Esophagus mucosa (tissue), 1 donor: Measurements from ENCODE around the gene ONECUT2. TPM values are rescaled to one million over a fixed set of nuclear protein-coding genes. Genes with fewer than 3 reads are reported as not detected.
"Not testable (repeated sequence)": the region's sequence is repeated elsewhere in the genome, so short reads cannot be mapped to it uniquely, and the experiment has no call there.

Experiments used
- ATAC-seq: fragments of 200-7000 bp; cut with Tn5 transposase; one replicate; pipeline ENCODE4 v1.9.1; 2020
- total RNA-seq: library from RNA; stranded (reverse); gene quantifications from one replicate; pipeline ENCODE4 v1.2.4, GENCODE V29; 2023
- donor health status: DM: yes; HTN: yes; CAD: no.

The ONECUT2 gene
- under 0.01 TPM for total RNA-seq

- ATAC-seq, result peak; percentile 97
Observed at GRCh38 chr18:57434536-57435494, at the start of gene ONECUT2. Gene ONECUT2 (plus strand): TSS chr18:57435374. CDS start chr18:57435717, 343 bp downstream.

DNA sequence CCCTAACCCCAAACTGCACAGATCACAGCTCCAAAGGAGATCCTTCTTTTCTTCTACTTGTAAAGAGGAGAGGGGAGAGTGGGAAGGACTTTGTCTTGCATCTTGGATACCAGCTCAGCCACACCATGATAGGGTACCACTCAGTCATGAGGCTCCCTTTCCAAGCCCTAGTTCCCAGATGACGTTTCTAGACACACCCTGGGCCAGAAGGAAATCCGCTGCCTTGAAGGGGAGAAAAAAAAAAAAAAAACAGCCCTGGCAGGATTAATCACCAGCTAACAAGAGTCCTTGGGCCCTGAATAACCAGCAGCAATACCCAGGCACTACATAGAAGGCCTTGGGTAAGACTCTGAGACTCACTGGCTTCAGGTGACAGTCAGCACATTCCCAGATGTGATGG is 45.9 kb upstream of the ONECUT2 start:
- no peak for ATAC-seq

- ATAC-seq, result no peak
Observed at GRCh38 chr18:57390044-57390443, 45.1 kb upstream of the ONECUT2 start.

- ATAC-seq, result not testable (repeated sequence)
Observed at GRCh38 chr18:57394749-57395148, 40.4 kb upstream of the ONECUT2 start.

- not testable (repeated sequence) for ATAC-seq
Observed at GRCh38 chr18:57396831-57397230, 38.3 kb upstream of the ONECUT2 start.

- no peak for ATAC-seq
Observed at GRCh38 chr18:57397440-57398132, 37.6 kb upstream of the ONECUT2 start.

GRCh38 chr18:57404345-57404744 is 30.8 kb upstream of the ONECUT2 start:
- no peak for ATAC-seq

GRCh38 chr18:57409650-57410049 is 25.5 kb upstream of the ONECUT2 start:
- no peak for ATAC-seq

DNA sequence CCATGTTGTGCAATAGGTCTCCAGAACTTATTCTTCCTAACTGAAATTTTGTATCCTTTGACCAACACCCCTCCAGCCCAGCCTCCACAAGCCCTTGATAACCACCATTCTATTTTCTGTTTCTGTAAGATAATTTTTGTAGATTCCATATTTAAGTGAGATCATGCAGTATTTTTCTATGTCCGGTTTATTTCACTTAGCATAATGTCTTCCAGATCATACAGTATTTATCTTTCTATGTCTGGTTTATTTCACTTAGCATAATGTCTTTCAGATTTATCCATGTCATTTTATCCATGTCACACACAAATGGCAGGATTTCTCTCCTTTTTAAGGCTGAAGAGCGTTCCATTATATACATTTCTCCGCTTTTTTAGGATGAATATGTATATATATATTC is 24.4 kb upstream of the ONECUT2 start:
- ATAC-seq, result no peak

- no peak for ATAC-seq
Observed at GRCh38 chr18:57416542-57416941, 18.6 kb upstream of the ONECUT2 start.

GRCh38 chr18:57422313-57422872 is 12.8 kb upstream of the ONECUT2 start:
- ATAC-seq, result no peak

DNA sequence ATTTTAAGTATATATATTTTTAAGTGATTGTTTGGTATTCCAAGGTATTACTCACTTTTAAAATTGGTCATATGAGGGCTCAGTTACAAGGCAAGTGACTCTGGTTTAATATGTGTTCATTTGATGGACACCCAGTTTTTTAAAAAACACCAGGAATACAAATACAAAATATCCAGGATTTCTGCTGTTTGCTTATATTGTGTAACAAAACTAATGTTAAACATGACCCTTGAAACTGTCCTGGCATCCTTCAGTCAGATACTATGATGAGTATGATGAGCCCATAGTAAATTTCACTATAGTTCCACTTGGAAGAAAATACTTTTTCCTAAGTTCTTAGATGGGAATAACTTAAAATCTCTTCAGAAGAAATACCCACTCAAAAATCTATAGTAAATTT is 11.4 kb upstream of the ONECUT2 start:
- no peak for ATAC-seq

- ATAC-seq, result no peak
Observed at GRCh38 chr18:57425096-57425495, 10.1 kb upstream of the ONECUT2 start.

GRCh38 chr18:57426187-57426586 is 9.0 kb upstream of the ONECUT2 start:
- ATAC-seq, result no peak

DNA sequence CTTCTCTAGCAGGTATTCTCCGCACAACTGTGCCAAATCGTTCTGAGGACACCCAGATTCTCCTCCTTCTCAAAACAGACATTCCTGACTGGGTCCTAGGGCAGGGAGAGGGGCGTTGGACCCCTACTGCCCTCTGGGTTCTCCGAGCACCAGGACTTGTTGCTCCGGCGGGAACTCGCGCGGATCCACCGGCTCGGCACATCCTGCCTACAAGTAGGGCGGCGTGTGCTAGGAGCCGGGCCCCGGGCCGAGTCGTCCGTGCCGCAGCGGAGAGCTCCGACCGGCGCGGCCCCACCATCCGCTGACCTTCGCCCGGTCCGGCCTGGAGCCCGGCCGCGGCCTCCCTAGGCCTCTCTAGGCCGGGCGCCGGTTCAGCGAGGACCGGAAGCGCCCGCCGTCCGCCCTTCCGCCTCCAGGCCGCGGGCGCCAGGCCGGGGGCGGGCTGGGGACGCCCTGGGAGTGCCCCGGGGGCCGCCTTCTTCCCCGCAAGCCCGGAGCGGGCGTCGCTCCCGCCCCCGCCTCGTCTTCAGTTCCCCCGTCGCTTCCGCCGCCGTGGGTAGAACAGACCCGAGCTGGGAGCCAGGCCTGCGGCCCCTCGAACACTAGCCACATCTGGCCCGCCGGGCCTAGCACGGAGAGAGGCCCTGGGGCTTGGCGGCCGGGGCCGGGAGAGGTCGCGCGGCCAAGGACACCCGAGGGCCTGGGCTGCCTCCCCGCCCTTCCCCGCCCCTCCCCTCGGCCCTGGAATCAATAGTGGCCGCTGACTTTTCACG is 7.6 kb upstream of the ONECUT2 start:
- ATAC-seq, result no peak

DNA sequence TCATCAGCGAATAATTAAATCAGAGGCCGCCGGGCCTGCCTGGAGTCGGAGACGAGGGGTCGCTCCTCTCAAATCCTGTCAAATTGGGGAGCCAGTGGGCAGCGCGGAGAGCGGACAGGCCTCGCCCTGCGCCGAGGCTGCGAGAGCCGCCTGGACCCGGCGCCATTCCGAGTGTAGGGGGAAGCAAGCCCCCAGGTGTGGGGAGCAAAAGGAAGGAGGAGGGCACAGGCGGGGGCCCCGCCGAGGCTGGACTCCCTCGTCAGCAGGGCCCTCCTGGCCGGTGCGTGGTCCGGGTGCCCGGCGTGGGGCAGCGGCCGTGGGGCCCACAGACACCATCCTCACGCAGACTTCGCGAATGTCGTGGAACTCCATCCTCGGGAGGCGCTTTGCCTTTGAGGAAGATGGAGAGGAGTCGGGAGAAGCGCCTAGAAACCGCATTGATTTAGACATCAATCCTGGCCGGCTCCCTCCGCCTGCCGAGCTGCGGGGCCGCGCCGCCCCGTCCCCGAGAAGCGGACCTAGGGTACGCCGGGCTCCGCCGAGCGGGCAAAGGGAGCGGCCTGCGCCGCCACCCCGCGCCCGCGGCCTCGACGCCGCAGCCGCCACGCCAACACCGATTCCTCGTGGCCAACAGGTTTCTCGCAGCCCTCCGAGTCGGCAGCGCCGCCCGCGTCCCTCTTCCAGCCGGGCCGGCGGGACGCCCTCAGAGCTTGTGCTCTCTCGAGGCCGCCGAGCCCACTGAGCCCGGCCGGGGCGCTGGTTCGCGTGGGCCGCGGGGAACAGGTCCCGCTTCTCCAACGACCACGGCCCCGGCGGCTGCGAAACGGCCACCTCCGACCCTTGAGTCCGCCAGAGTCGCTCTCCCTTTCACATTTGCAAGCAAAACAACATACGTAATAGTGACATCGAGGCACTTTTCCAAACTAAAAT is 6.7 kb upstream of the ONECUT2 start:
- ATAC-seq, result no peak

DNA sequence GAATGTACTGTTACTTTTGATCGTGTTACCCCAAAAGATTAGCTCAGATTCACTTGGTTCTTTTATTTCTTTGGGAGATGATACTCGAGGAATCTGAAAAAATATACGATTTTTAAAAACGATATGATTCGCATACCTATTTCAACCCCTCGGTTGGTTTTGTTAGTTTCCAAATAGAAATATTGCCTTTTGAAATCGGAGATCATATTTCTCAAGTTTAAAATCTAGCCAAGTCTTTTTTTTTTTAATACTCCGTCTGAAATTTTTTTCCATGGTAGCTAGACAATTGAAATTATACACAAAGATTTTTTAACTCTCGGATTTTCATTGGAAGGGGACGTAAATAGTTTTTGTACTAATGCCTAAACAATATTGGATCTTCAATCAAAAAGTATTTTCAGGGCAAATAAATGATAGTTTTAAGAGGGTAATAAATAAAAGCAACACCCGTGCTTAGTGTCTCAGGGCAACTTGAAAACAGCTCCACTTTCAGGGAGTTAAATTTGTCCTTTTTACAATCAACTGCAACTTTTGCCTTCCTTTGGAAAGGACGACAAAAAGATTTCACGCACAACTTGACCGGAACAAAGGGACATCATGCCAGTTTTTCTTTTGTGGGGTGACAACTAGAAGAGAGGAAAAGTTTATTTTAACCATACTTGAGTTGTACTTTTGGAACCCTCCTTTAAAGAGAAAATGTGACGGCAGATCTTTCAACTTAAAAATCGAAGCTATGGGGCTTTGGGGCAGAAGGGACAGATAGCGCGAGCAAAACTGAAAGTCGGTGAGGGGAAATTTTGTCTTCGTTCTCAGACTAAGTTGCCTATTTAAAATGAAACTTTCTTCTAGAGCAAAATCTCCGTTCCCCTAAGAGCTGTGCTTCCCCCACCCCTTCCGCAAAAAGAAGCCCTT is 5.8 kb upstream of the ONECUT2 start:
- ATAC-seq, result no peak

DNA sequence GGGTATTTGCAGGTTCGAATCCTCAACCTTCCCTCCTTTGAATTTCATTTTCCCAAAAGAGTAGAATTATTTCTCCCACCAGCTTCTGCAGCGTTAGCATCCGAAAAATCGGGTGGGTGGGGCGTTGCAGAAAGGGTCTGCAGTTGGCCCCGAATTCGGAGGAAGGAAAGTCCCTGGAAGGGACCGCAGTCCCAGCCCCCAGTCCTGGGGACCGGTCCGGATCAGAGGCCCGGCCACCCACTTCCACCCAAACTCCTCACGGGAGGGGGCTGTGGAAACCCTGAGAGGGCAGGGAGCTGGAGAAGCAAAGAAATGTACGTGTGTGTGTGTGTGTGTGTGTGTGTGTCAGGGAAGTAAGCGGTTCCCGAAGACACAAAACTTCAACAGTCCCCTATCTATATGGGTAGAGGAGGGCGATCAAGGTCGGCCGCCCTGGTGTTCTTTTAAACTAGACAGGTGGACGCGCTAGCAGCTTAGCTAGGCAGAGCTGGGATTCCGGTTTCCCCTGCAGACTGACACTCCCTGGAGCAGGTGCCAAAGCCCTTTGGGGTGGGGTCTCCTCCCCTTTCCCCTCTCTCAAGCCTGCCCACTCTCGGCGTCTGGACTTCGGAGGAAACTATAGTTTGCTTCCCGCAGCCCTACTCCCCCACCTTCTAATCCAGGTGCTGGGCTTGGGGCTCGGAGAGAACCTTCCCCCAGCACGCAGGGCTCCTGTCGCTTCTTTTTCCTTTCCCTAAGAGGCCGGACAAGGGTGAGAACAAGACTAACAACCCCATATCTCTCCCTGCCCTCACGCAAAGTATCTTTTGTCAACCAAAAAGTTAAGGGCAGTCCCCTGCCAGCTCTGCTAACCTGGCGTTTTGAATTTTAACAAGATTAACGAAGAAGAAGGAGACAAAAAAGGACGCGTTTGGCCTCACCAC is 4.8 kb upstream of the ONECUT2 start:
- no peak for ATAC-seq

GRCh38 chr18:57431002-57431382 is 4.2 kb upstream of the ONECUT2 start:
- ATAC-seq, result no peak
